HG03575 (cell line): Measurements from ENCODE around the gene TANGO2.

ENCODE experiments used
- ATAC-seq: cut with Tn5 transposase; IDR thresholded peaks from one replicate; pipeline ENCODE4 v1.9.1; 2021; ENCODE audit not compliant: unreplicated experiment, insufficient number of reproducible peaks, low FRiP score; ENCODE audit errors: extremely low read depth

Gene TANGO2

GRCh38 chr22:20021196-20022181, 579 bp downstream of the TANGO2 start:
- ATAC-seq: no peak

- ATAC-seq: no peak
Measured at GRCh38 chr22:20022231-20022977, 1.5 kb downstream of the TANGO2 start.

- ATAC-seq: no peak
Measured at GRCh38 chr22:20022978-20023613, 2.2 kb downstream of the TANGO2 start.

- ATAC-seq: no peak
Measured at GRCh38 chr22:20024225-20024624, 3.3 kb downstream of the TANGO2 start.

GRCh38 chr22:20024650-20025397, 3.9 kb downstream of the TANGO2 start:
- no peak for ATAC-seq

- ATAC-seq: no peak
Measured at GRCh38 chr22:20025401-20026203, 4.7 kb downstream of the TANGO2 start.

GRCh38 chr22:20026204-20026908, 5.4 kb downstream of the TANGO2 start:
- ATAC-seq: no peak

- ATAC-seq: no peak
Measured at GRCh38 chr22:20026996-20027601, 6.2 kb downstream of the TANGO2 start.

- no peak for ATAC-seq
Measured at GRCh38 chr22:20027966-20028854, 7.3 kb downstream of the TANGO2 start.

GRCh38 chr22:20028855-20029549, 8.1 kb downstream of the TANGO2 start:
- ATAC-seq: no peak

GRCh38 chr22:20029550-20030225, 8.8 kb downstream of the TANGO2 start:
- no peak for ATAC-seq

- no peak for ATAC-seq
Measured at GRCh38 chr22:20031732-20032406, 11.0 kb downstream of the TANGO2 start.

- ATAC-seq: no peak
Measured at GRCh38 chr22:20032407-20032991, 11.6 kb downstream of the TANGO2 start.

- ATAC-seq: no peak
Measured at GRCh38 chr22:20033045-20033706, 12.3 kb downstream of the TANGO2 start.
